ENCODE results near the gene POU2AF3. TPM values are rescaled to one million over a fixed set of nuclear protein-coding genes. Genes with fewer than 3 reads are reported as not detected.

The POU2AF3 gene
- total and polyA plus RNA-seq, 10 of the 15 experiments (the other 5 are each of a cell fraction or from before 2014, with no cell fraction given): 0.17 TPM; not detected in 8

DNA sequence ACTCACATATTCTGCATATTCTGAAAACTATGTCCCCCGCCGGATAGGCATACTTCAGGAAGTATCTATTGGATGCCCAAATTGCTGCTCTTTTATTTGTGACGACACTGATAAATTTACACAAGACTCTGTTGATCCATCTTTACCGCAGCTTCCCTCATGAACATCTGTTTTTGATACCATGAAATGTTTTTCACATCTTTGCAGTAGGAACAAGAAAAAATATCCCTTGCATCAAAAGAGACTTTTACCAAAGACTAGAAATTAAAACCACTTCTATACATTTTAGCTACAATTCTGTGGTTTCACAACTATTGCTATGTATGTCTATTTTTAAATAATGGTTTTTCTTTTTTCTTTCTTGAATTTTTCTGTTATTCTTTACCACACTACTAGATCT lies 37.5 kb upstream of the POU2AF3 start (continued):
- no peak for TF ChIP-seq NFYA (IDR thresholded peaks at IDR 0.05; ENCODE audit: borderline replicate concordance, low read depth, low read length)
- TF ChIP-seq CEBPB (IDR thresholded peaks at IDR 0.05; ENCODE audit: borderline replicate concordance in 1 of 2, low read depth in 2 of 2, low read length in 2 of 2): no peak
- TF ChIP-seq, protein P1, sequence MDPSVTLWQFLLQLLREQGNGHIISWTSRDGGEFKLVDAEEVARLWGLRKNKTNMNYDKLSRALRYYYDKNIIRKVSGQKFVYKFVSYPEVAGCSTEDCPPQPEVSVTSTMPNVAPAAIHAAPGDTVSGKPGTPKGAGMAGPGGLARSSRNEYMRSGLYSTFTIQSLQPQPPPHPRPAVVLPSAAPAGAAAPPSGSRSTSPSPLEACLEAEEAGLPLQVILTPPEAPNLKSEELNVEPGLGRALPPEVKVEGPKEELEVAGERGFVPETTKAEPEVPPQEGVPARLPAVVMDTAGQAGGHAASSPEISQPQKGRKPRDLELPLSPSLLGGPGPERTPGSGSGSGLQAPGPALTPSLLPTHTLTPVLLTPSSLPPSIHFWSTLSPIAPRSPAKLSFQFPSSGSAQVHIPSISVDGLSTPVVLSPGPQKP (IDR thresholded peaks at IDR 0.05; ENCODE audit: low read depth, low read length): no peak

GRCh38 chr11:111264646-111265045 lies 33.7 kb upstream of the POU2AF3 start:
- TF ChIP-seq CEBPZ (IDR thresholded peaks at IDR 0.05; ENCODE audit: low read depth, low read length) (no peak), ZBED1 (IDR thresholded peaks at IDR 0.05; ENCODE audit: borderline replicate concordance) (no peak), YY1 (IDR thresholded peaks at IDR 0.05; ENCODE audit: low read depth, low read length) (no peak), KDM1A (IDR thresholded peaks at IDR 0.05; ENCODE audit: borderline replicate concordance) (no peak)
- no peak for DNase-seq (ENCODE audit: low read depth, low spot score)
- Histone ChIP-seq H3K79me2 (ENCODE audit: control insufficient read depth, insufficient read depth, low read length) (no peaks in the 10 kb centered on the region), H3K4me3 (no peak overlapping the region), H3K4me2 (ENCODE audit: control insufficient read depth, insufficient read depth) (no peak overlapping the region), H3K9ac (ENCODE audit: control insufficient read depth, insufficient read depth, low read length) (no peak overlapping the region), H3K27ac (ENCODE audit: control insufficient read depth, insufficient read depth) (no peak overlapping the region), H3K9me3 (replicated peaks; ENCODE audit: control insufficient read depth, insufficient read depth, low read length) (no peaks in the 10 kb centered on the region), H2AFZ (ENCODE audit: control insufficient read depth, low read depth, low read length) (no peak overlapping the region), H4K20me1 (ENCODE audit: control insufficient read depth, insufficient read depth) (no peaks in the 10 kb centered on the region), H3K4me1 (ENCODE audit: control insufficient read depth, insufficient read depth, low read length) (no peaks in the 10 kb centered on the region), H3K36me3 (ENCODE audit: control insufficient read depth in 2 of 2, insufficient read depth in 2 of 2, low read length in 1 of 2) (no peaks in the 10 kb centered on the region), H3K27me3 (replicated peaks in 1 of 2; ENCODE audit: control insufficient read depth in 2 of 2, insufficient read depth in 2 of 2, low read length in 1 of 2) (peaks cover 0 to 3% of the 10 kb centered on the region in 2 experiments; a peak in 2 of 4 replicates)
- in situ Hi-C loops (cut with MboI) (no loop called here), intact Hi-C loops (cut with micrococcal nuclease; ENCODE audit: unreplicated experiment) (no loop called here)
- RAD21 ChIA-PET (ENCODE audit: unreplicated experiment): no interaction called here
- CTCF ChIA-PET: interaction anchor here (1.5 kb wide), 1 partner anchor 34 kb away, joined by 3 read pairs; no protein-coding TSS in a partner anchor
- no peak for FAIRE-seq
- ATAC-seq: no peak
- WGBS (ENCODE audit: insufficient coverage, insufficient replicate concordance, low lambda C conversion rate, missing lambda C conversion rate): 70% methylated on average over 1 of the region's 1 CpG
- BruUV-seq (replicated peaks): no TSS peak
- POLR2A ChIA-PET: no interaction called here
- SMC1A ChIA-PET (ENCODE audit: uncharacterized antibody, unreplicated experiment): interaction anchor here (0.7 kb wide), 1 partner anchor 391 kb away, joined by 3 read pairs; no protein-coding TSS in a partner anchor
